IMR-90 (cell line): ENCODE data around the gene SASH3. TPM values are rescaled to one million over a fixed set of nuclear protein-coding genes. Genes with fewer than 3 reads are reported as not detected.

Experiments used
- ATAC-seq: fragments of 200-7000 bp; cut with Tn5 transposase; 2 replicates; pipeline ENCODE4 v1.9.1; 2020; ENCODE audit warnings: low read depth, mild to moderate bottlenecking, moderate library complexity
- BruUV-seq: library from RNA; stranded (reverse); fragments of 400-500 nt; replicated peaks from 2 replicates; lab custom pipeline; 2021; lab: Mats Ljungman, UMichigan
- CTCF ChIA-PET: fragments of 300-600 bp; formaldehyde crosslinking; extraction: SDS; loops from one replicate; lab custom pipeline; 2021; ENCODE audit warnings: antibody characterized with exemption; lab: Yijun Ruan, JAX
- POLR2A ChIA-PET: fragments of 300-600 bp; sonication (Branson Sonifier 250); formaldehyde crosslinking; loops from one replicate; lab custom pipeline; 2022; ENCODE audit warnings: antibody characterized with exemption; ENCODE audit not compliant: unreplicated experiment; lab: Charles Lee
- DNase-seq: peaks from one replicate; pipeline ENCODE4 v3.0.0; 2013
- H2AFZ ChIP-seq: replicated peaks from 2 replicates; pipeline ENCODE3; 2013; ENCODE audit warnings: low read length, mild to moderate bottlenecking; ENCODE audit not compliant: poor library complexity
- H2AK5ac ChIP-seq: 2 replicates; pipeline ENCODE4 v1.6.1; 2013; ENCODE audit warnings: low read depth, low read length, inconsistent platforms
- H2AK9ac ChIP-seq: replicated peaks from 2 replicates; pipeline ENCODE3; 2013; ENCODE audit warnings: mild to moderate bottlenecking, low read depth, low read length, moderate library complexity; ENCODE audit not compliant: poor library complexity
- H2BK120ac ChIP-seq: 2 replicates; pipeline ENCODE4 v1.6.1; 2013; ENCODE audit warnings: low read depth, low read length, inconsistent platforms
- H2BK15ac ChIP-seq: 3 replicates; pipeline ENCODE4 v1.6.1; 2013; ENCODE audit warnings: low read depth, low read length, inconsistent platforms
- H2BK20ac ChIP-seq: 2 replicates; pipeline ENCODE4 v1.6.1; 2013; ENCODE audit warnings: low read depth, mild to moderate bottlenecking, inconsistent platforms, low read length, moderate library complexity
- H2BK5ac ChIP-seq: 2 replicates; pipeline ENCODE4 v1.6.1; 2013; ENCODE audit warnings: mild to moderate bottlenecking, low read depth, low read length, inconsistent platforms; ENCODE audit not compliant: poor library complexity, severe bottlenecking
- H3K14ac ChIP-seq: replicated peaks from 2 replicates; pipeline ENCODE4 v1.6.1; 2013; ENCODE audit warnings: low read depth, low read length, inconsistent platforms
- H3K18ac ChIP-seq: 2 replicates; pipeline ENCODE4 v1.6.1; 2013; ENCODE audit warnings: low read depth, low read length, control low read depth
- H3K23ac ChIP-seq: 2 replicates; pipeline ENCODE4 v1.6.1; 2013; ENCODE audit warnings: low read depth, low read length, inconsistent platforms
- H3K27ac ChIP-seq: 2 replicates; pipeline ENCODE4 v1.5.1; 2013; ENCODE audit warnings: mild to moderate bottlenecking, control low read depth, low read length; ENCODE audit not compliant: insufficient read depth
- H3K27me3 ChIP-seq: 2 replicates; pipeline ENCODE4 v1.6.1; 2013; ENCODE audit warnings: low read length; ENCODE audit not compliant: control insufficient read depth, insufficient read depth
- H3K36me3 ChIP-seq: 2 replicates; pipeline ENCODE4 v1.6.1; 2013; ENCODE audit warnings: low read length, mixed read lengths; ENCODE audit not compliant: control insufficient read depth, insufficient read depth
- H3K4ac ChIP-seq: 2 replicates; pipeline ENCODE4 v1.6.1; 2013; ENCODE audit warnings: low read depth, low read length, inconsistent platforms
- H3K4me1 ChIP-seq: 2 replicates; pipeline ENCODE4 v1.6.1; 2013; ENCODE audit warnings: low read length, mixed read lengths; ENCODE audit not compliant: control insufficient read depth, insufficient read depth
- H3K4me2 ChIP-seq: 2 replicates; pipeline ENCODE4 v1.6.1; 2013; ENCODE audit warnings: low read depth, mild to moderate bottlenecking, control low read depth, low read length, moderate library complexity
- H3K4me3 ChIP-seq: 2 replicates; pipeline ENCODE4 v1.5.1; 2013; ENCODE audit warnings: low read depth, mild to moderate bottlenecking, control low read depth, low read length, moderate library complexity; ENCODE audit not compliant: insufficient read depth
- H3K56ac ChIP-seq: 2 replicates; pipeline ENCODE4 v1.6.1; 2013; ENCODE audit warnings: low read length, inconsistent platforms; ENCODE audit not compliant: insufficient read depth; ENCODE audit errors: extremely low read depth
- H3K79me1 ChIP-seq, 2 experiments: 2 replicates each; pipeline ENCODE4 v1.6.1; 2013; ENCODE audit warnings: low read length in 2 of 2, inconsistent platforms in 1 of 2, low read depth in 1 of 2
- H3K9ac ChIP-seq: 2 replicates; pipeline ENCODE4 v1.6.1; 2013; ENCODE audit warnings: low read depth, low read length, control low read depth
- H3K9me1 ChIP-seq: 2 replicates; pipeline ENCODE4 v1.6.1; 2013; ENCODE audit warnings: low read length, inconsistent platforms; ENCODE audit not compliant: insufficient read depth
- H3K9me3 ChIP-seq: 2 replicates; pipeline ENCODE4 v1.6.1; 2013; ENCODE audit warnings: low read length; ENCODE audit not compliant: control insufficient read depth, insufficient read depth
- H4K20me1 ChIP-seq: 2 replicates; pipeline ENCODE4 v1.6.1; 2013; ENCODE audit warnings: low read length, inconsistent platforms; ENCODE audit not compliant: insufficient read depth
- H4K5ac ChIP-seq: 2 replicates; pipeline ENCODE4 v1.6.1; 2013; ENCODE audit warnings: mild to moderate bottlenecking, low read depth, low read length, control low read depth
- H4K8ac ChIP-seq, 2 experiments: 2 replicates each; pipeline ENCODE4 v1.6.1; 2013; ENCODE audit warnings: low read depth in 2 of 2, low read length in 2 of 2, control low read depth in 1 of 2, inconsistent platforms in 1 of 2
- H4K91ac ChIP-seq: 2 replicates; pipeline ENCODE4 v1.6.1; 2013; ENCODE audit warnings: low read depth, low read length, inconsistent platforms; ENCODE audit not compliant: insufficient read depth
- BHLHE40 ChIP-seq: fragments of 150-350 bp; IDR thresholded peaks from 2 replicates; pipeline ENCODE4 v1.6.1; 2016; ENCODE audit warnings: mild to moderate bottlenecking, low read depth, low read length
- CEBPB ChIP-seq: IDR thresholded peaks from 2 replicates; pipeline ENCODE4 v1.6.1; 2012; ENCODE audit warnings: low read depth, low read length, improper control_type of control experiment
- CHD1 ChIP-seq: IDR thresholded peaks from 2 replicates; pipeline ENCODE4 v1.6.1; 2012; ENCODE audit warnings: low read depth, low read length, improper control_type of control experiment
- FOS ChIP-seq: fragments of 150-350 bp; IDR thresholded peaks from 2 replicates; pipeline ENCODE4 v1.6.1; 2016; ENCODE audit warnings: low read depth, low read length
- MAFK ChIP-seq: IDR thresholded peaks from 2 replicates; pipeline ENCODE4 v1.6.1; 2012; ENCODE audit warnings: low read depth, low read length, improper control_type of control experiment
- MAZ ChIP-seq: IDR thresholded peaks from 2 replicates; pipeline ENCODE4 v1.6.1; 2012; ENCODE audit warnings: low read depth, mild to moderate bottlenecking, low read length, improper control_type of control experiment, moderate library complexity, borderline replicate concordance
- MXI1 ChIP-seq: IDR thresholded peaks from 2 replicates; pipeline ENCODE4 v1.6.1; 2012; ENCODE audit warnings: low read depth, mild to moderate bottlenecking, low read length, moderate library complexity, borderline replicate concordance
- NFE2L2 ChIP-seq: fragments of 150-350 bp; IDR thresholded peaks from 2 replicates; pipeline ENCODE4 v1.6.1; 2016; ENCODE audit warnings: low read depth, mild to moderate bottlenecking, low read length
- POLR2A ChIP-seq: IDR thresholded peaks from 2 replicates; pipeline ENCODE4 v1.6.1; 2012; ENCODE audit warnings: mild to moderate bottlenecking, low read depth, low read length
- RAD21 ChIP-seq: IDR thresholded peaks from 2 replicates; pipeline ENCODE4 v1.6.1; 2012; ENCODE audit warnings: low read length, improper control_type of control experiment
- RCOR1 ChIP-seq: IDR thresholded peaks from 2 replicates; pipeline ENCODE4 v1.6.1; 2012; ENCODE audit warnings: mild to moderate bottlenecking, low read length, improper control_type of control experiment; ENCODE audit not compliant: insufficient replicate concordance
- RFX5 ChIP-seq: IDR thresholded peaks from 2 replicates; pipeline ENCODE4 v1.8.0; 2012; ENCODE audit warnings: low read depth, mild to moderate bottlenecking, low read length, moderate library complexity
- SMC3 ChIP-seq: fragments of 150-350 bp; IDR thresholded peaks from 2 replicates; pipeline ENCODE4 v1.6.1; 2016; ENCODE audit warnings: low read depth, mild to moderate bottlenecking, antibody characterized with exemption, low read length, moderate library complexity
- WGBS, 2 experiments: methylation state at CpG; one replicate each; pipeline versions ENCODE4 v1.1.5 to v1.1.7; 2013; ENCODE audit warnings: missing lambda C conversion rate in 2 of 2; ENCODE audit not compliant: insufficient read length in 1 of 2; ENCODE audit errors: extremely low coverage in 2 of 2; 5-methylcytosine and 5-hydroxymethylcytosine counted together
- dilution Hi-C: fragments of 300-500 bp; cut with HindIII; formaldehyde crosslinking; loops from one replicate; pipeline ENCODE4 v1.14.3; 2018; ENCODE audit warnings: low sequenced_read_pairs; ENCODE audit not compliant: unreplicated experiment
- in situ Hi-C: fragments of 300-500 bp; cut with MboI; formaldehyde crosslinking; loops from 3 replicates; pipeline ENCODE4 v1.14.3; 2019; ENCODE audit warnings: low sequenced_read_pairs, inconsistent platforms, mixed read lengths
- intact Hi-C: fragments of 100-400 bp; cut with micrococcal nuclease; formaldehyde crosslinking; loops from 2 replicates; pipeline ENCODE4 v1.10.0; 2022
- polyA plus RNA-seq, 3 experiments: library from polyadenylated mRNA; depleted of rRNA; stranded (reverse); fragments of >200 nt; gene quantifications; 2 replicates each; pipeline ENCODE4 v1.2.3, GENCODE V29; 2012; ENCODE audit warnings: low replicate concordance in 1 of 3
- total RNA-seq: library from RNA; depleted of rRNA; stranded (reverse); fragments of >200 nt; gene quantifications from 2 replicates; pipeline ENCODE4 v1.2.3, GENCODE V29; 2012
- TF ChIP-seq, protein P1 (sequence below): fragments of 150-350 bp; IDR thresholded peaks from 2 replicates; pipeline ENCODE4 v1.6.1; 2016; ENCODE audit warnings: low read depth, mild to moderate bottlenecking, low read length, moderate library complexity, borderline replicate concordance
- TF ChIP-seq, protein P2 (sequence below): fragments of 150-350 bp; IDR thresholded peaks from 2 replicates; pipeline ENCODE4 v1.6.1; 2017; ENCODE audit warnings: mild to moderate bottlenecking, antibody characterized with exemption, low read length, low read depth
- TF ChIP-seq, protein P3 (sequence below): conservative IDR thresholded peaks from 2 replicates; pipeline ENCODE4 v1.5.1; 2012; ENCODE audit warnings: mild to moderate bottlenecking, low read depth, low read length, improper control_type of control experiment

Gene SASH3
- total and polyA plus RNA-seq, 2 of the 4 experiments (the other 2 are of a cell fraction), result not detected

DNA sequence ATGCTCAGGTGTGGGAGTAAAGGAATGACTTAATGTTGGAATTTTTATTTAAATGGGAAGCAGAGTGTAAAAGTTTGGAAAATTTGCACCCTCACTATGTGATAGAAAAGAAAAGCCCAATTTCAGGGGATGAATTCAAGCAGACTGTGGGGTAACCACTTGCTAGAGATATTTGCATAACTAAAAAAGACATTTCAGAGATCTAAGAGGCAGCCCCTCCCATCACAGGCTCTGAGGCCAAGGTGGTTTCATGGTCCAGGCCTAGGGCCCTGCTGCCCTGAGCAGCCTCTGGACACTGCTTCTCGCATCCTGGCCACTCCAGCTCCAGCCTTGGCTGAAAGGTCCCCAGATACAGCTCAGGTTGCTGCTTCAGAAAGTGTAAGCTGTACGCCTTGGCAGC lies 46.9 kb upstream of the SASH3 start:
- no peak overlapping the region for H3K4ac ChIP-seq
- H3K36me3 ChIP-seq, result no peaks in the 10 kb centered on the region
- H3K56ac ChIP-seq, result no peak overlapping the region
- no peak overlapping the region for H3K27ac ChIP-seq
- H3K14ac ChIP-seq, result no peak overlapping the region
- no peak overlapping the region for H2AK5ac ChIP-seq
- peaks cover 31% of the 10 kb centered on the region for H3K27me3 ChIP-seq
- no peaks in the 10 kb centered on the region for H3K4me1 ChIP-seq
- no peak overlapping the region for H2BK5ac ChIP-seq
- H2BK15ac ChIP-seq, result no peak overlapping the region
- BruUV-seq, result no TSS peak
- H4K5ac ChIP-seq, result no peak overlapping the region
- intact Hi-C loops (no loop called here), in situ Hi-C loops (no loop called here), dilution Hi-C loops (no loop called here)
- no peak overlapping the region for H3K9ac ChIP-seq
- no peak for ATAC-seq
- no peaks in the 10 kb centered on the region for H4K20me1 ChIP-seq
- H3K9me3 ChIP-seq, result no peaks in the 10 kb centered on the region
- no peak overlapping the region for H2AK9ac ChIP-seq
- H2AFZ ChIP-seq, result no peak overlapping the region
- ChIA-PET CTCF (no interaction called here), POLR2A (no interaction called here)
- DNase-seq, result no peak
- no peak overlapping the region for H3K4me2 ChIP-seq
- H4K8ac ChIP-seq, result no peak overlapping the region
- WGBS, 2 experiments, result 42% methylated on average over 2 of the region's 2 CpGs; no CpG with 5 or more reads in 1 of the 2 experiments
- no peak overlapping the region for H2BK20ac ChIP-seq
- H4K91ac ChIP-seq, result no peak overlapping the region
- no peak overlapping the region for H3K18ac ChIP-seq
- no peaks in the 10 kb centered on the region for H3K9me1 ChIP-seq
- no peaks in the 10 kb centered on the region for H3K79me1 ChIP-seq
- no peak overlapping the region for H3K23ac ChIP-seq
- no peak overlapping the region for H3K4me3 ChIP-seq
- H2BK120ac ChIP-seq, result no peak overlapping the region
- TF ChIP-seq FOS (no peak), RCOR1 (no peak), MXI1 (no peak), MAZ (no peak), RAD21 (no peak), NFE2L2 (no peak), POLR2A (no peak), SMC3 (no peak), RFX5 (no peak), BHLHE40 (no peak), MAFK (no peak), CEBPB (no peak), CHD1 (no peak)
- TF ChIP-seq, protein P1, sequence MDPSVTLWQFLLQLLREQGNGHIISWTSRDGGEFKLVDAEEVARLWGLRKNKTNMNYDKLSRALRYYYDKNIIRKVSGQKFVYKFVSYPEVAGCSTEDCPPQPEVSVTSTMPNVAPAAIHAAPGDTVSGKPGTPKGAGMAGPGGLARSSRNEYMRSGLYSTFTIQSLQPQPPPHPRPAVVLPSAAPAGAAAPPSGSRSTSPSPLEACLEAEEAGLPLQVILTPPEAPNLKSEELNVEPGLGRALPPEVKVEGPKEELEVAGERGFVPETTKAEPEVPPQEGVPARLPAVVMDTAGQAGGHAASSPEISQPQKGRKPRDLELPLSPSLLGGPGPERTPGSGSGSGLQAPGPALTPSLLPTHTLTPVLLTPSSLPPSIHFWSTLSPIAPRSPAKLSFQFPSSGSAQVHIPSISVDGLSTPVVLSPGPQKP, result no peak
- TF ChIP-seq, protein P2, sequence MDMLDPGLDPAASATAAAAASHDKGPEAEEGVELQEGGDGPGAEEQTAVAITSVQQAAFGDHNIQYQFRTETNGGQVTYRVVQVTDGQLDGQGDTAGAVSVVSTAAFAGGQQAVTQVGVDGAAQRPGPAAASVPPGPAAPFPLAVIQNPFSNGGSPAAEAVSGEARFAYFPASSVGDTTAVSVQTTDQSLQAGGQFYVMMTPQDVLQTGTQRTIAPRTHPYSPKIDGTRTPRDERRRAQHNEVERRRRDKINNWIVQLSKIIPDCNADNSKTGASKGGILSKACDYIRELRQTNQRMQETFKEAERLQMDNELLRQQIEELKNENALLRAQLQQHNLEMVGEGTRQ, result no peak
- TF ChIP-seq, protein P3, sequence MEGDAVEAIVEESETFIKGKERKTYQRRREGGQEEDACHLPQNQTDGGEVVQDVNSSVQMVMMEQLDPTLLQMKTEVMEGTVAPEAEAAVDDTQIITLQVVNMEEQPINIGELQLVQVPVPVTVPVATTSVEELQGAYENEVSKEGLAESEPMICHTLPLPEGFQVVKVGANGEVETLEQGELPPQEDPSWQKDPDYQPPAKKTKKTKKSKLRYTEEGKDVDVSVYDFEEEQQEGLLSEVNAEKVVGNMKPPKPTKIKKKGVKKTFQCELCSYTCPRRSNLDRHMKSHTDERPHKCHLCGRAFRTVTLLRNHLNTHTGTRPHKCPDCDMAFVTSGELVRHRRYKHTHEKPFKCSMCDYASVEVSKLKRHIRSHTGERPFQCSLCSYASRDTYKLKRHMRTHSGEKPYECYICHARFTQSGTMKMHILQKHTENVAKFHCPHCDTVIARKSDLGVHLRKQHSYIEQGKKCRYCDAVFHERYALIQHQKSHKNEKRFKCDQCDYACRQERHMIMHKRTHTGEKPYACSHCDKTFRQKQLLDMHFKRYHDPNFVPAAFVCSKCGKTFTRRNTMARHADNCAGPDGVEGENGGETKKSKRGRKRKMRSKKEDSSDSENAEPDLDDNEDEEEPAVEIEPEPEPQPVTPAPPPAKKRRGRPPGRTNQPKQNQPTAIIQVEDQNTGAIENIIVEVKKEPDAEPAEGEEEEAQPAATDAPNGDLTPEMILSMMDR, result no peak
